Lower leg skin (tissue), 4 donors: Measurements from ENCODE around the gene DIP2A. TPM values are rescaled to one million over a fixed set of nuclear protein-coding genes. Genes with fewer than 3 reads are reported as not detected.

ENCODE experiments used
- DNase-seq, 2 donors: peaks; one replicate each; pipeline ENCODE4 v3.0.0-alpha.2; 2019; ENCODE audit warnings: low spot score in 2 of 2
- H3K4me3 ChIP-seq: fragments of 200-600 bp; sonication (generic); 2 replicates; pipeline ENCODE4 v1.5.1; 2017; ENCODE audit warnings: mild to moderate bottlenecking, low read depth; ENCODE audit not compliant: poor library complexity, severe bottlenecking
- CTCF ChIP-seq, 3 donors: fragments of 450-650 bp; IDR thresholded peaks; one replicate each; pipeline ENCODE4 v1.5.1; 2016; ENCODE audit warnings: antibody characterized with exemption in 3 of 3, mild to moderate bottlenecking in 3 of 3, moderate library complexity in 2 of 3
- POLR2A ChIP-seq, 2 donors: fragments of 450-650 bp; IDR thresholded peaks; one replicate each; pipeline ENCODE4 v1.6.1; 2016 to 2017; ENCODE audit warnings: antibody characterized with exemption in 2 of 2, mild to moderate bottlenecking in 1 of 2, moderate library complexity in 1 of 2
- WGBS, 2 donors: methylation state at CpG; one replicate each; pipeline ENCODE4 v1.1.5; 2018; 5-methylcytosine and 5-hydroxymethylcytosine counted together
- intact Hi-C: fragments of 100-400 bp; cut with DNase I; formaldehyde crosslinking; loops from one replicate; pipeline ENCODE4 v1.15.0; 2023; ENCODE audit warnings: low total_unique reads
- total RNA-seq, 4 donors: library from RNA; depleted of rRNA; stranded (reverse); fragments of >200 nt; gene quantifications; one replicate each; pipeline ENCODE4 v1.1.0, GENCODE V29; 2016

DIP2A gene
- total RNA-seq, 4 donors from 2014 or later = 37.3 to 77.8 (median 38.5) TPM

GRCh38 chr21:46603228-46603627 lies 144.5 kb downstream of the DIP2A start:
- intact Hi-C loops = no loop called here
- H3K4me3 ChIP-seq = no peak overlapping the region
- 23 to 28% methylated on average over 8 to 9 of the region's 9 CpGs for WGBS, 2 donors
- DNase-seq = no peak
- no peak for TF ChIP-seq CTCF (IDR thresholded peaks at IDR 0.05)
- no peak for TF ChIP-seq POLR2A (IDR thresholded peaks at IDR 0.05)

- TF ChIP-seq POLR2A (IDR thresholded peaks at IDR 0.05) = no peak
- no peak for TF ChIP-seq CTCF (IDR thresholded peaks at IDR 0.05)
- H3K4me3 ChIP-seq = no peak overlapping the region
- DNase-seq = no peak
- 83 to 84% methylated on average over 9 of the region's 9 CpGs for WGBS, 2 donors
- intact Hi-C loops = no loop called here
Observed at GRCh38 chr21:46604329-46604974, 145.8 kb downstream of the DIP2A start.

- intact Hi-C loops = no loop called here
- TF ChIP-seq CTCF (IDR thresholded peaks at IDR 0.05) (no peak), POLR2A (IDR thresholded peaks at IDR 0.05) (no peak)
- no peak for DNase-seq
- 63 to 70% methylated on average over 13 to 15 of the region's 15 CpGs for WGBS, 2 donors
- H3K4me3 ChIP-seq = no peak within 1 kb of the TSS
Observed at GRCh38 chr21:46604975-46605766, 146.5 kb downstream of the DIP2A start, which contains the start of gene S100B. S100B (minus strand) TSS chr21:46605082; CDS start chr21:46602415, 2,667 bp downstream.

- DNase-seq = peak in 1 of 2 donors; percentile 38
- H3K4me3 ChIP-seq = no peak overlapping the region
- 71 to 81% methylated on average over 14 of the region's 14 CpGs for WGBS, 2 donors
- intact Hi-C loops = no loop called here
- TF ChIP-seq POLR2A (IDR thresholded peaks at IDR 0.05) = no peak
- no peak for TF ChIP-seq CTCF (IDR thresholded peaks at IDR 0.05)
Observed at GRCh38 chr21:46605767-46606426, 147.2 kb downstream of the DIP2A start.

GRCh38 chr21:46606427-46606813 lies 147.7 kb downstream of the DIP2A start:
- no peak for DNase-seq
- WGBS, 2 donors = 68 to 80% methylated on average over 7 of the region's 7 CpGs

More at GRCh38 chr21:46606427-46606813, 147.7 kb downstream of the DIP2A start:
- intact Hi-C loops = no loop called here
- H3K4me3 ChIP-seq = no peak overlapping the region
- no peak for TF ChIP-seq POLR2A (IDR thresholded peaks at IDR 0.05)
- no peak for TF ChIP-seq CTCF (IDR thresholded peaks at IDR 0.05)
